Astrocyte (in vitro differentiated cells and primary cell): ENCODE data around the gene RTP3.

Experiments
- EZH2 ChIP-seq: IDR thresholded peaks from 2 replicates; pipeline ENCODE4 v1.6.1; 2012; ENCODE audit warnings: mild to moderate bottlenecking, low read length, inconsistent platforms; ENCODE audit not compliant: insufficient read depth
- TF ChIP-seq, protein P1 (sequence below): IDR thresholded peaks from 2 replicates; pipeline ENCODE4 v1.5.1; 2011; ENCODE audit warnings: low read depth, mild to moderate bottlenecking, inconsistent platforms, low read length, moderate library complexity; ENCODE audit not compliant: insufficient read depth

- TF ChIP-seq, protein P1, sequence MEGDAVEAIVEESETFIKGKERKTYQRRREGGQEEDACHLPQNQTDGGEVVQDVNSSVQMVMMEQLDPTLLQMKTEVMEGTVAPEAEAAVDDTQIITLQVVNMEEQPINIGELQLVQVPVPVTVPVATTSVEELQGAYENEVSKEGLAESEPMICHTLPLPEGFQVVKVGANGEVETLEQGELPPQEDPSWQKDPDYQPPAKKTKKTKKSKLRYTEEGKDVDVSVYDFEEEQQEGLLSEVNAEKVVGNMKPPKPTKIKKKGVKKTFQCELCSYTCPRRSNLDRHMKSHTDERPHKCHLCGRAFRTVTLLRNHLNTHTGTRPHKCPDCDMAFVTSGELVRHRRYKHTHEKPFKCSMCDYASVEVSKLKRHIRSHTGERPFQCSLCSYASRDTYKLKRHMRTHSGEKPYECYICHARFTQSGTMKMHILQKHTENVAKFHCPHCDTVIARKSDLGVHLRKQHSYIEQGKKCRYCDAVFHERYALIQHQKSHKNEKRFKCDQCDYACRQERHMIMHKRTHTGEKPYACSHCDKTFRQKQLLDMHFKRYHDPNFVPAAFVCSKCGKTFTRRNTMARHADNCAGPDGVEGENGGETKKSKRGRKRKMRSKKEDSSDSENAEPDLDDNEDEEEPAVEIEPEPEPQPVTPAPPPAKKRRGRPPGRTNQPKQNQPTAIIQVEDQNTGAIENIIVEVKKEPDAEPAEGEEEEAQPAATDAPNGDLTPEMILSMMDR = no peak
- no peak for TF ChIP-seq EZH2
These were observed 49.1 kb upstream of the RTP3 start for GRCh38 chr3:46448721-46449120.
